ENCODE data around the gene TRPV6.

TRPV6 gene

GRCh38 chr7:142867097-142867378 lies 18.5 kb downstream of the TRPV6 start:
- no peak for DNase-seq

- peak; percentile 56 for DNase-seq
Measured at GRCh38 chr7:142866361-142867096, 19.0 kb downstream of the TRPV6 start.

- DNase-seq: no peak
Measured at GRCh38 chr7:142865766-142866165, 19.8 kb downstream of the TRPV6 start.

- no peak for DNase-seq
Measured at GRCh38 chr7:142864980-142865747, 20.4 kb downstream of the TRPV6 start.

GRCh38 chr7:142863891-142864685 lies 21.5 kb downstream of the TRPV6 start:
- DNase-seq: no peak

GRCh38 chr7:142862786-142863400 lies 22.7 kb downstream of the TRPV6 start:
- DNase-seq: no peak

- DNase-seq: no peak
Measured at GRCh38 chr7:142862351-142862750, 23.2 kb downstream of the TRPV6 start.

- DNase-seq: no peak
Measured at GRCh38 chr7:142860968-142861367, 24.6 kb downstream of the TRPV6 start.

GRCh38 chr7:142859829-142860228 lies 25.7 kb downstream of the TRPV6 start:
- no peak for DNase-seq

GRCh38 chr7:142859411-142859810 lies 26.1 kb downstream of the TRPV6 start:
- DNase-seq: no peak

GRCh38 chr7:142857625-142858024 lies 27.9 kb downstream of the TRPV6 start:
- no peak for DNase-seq

GRCh38 chr7:142856565-142857245 lies 28.8 kb downstream of the TRPV6 start:
- no peak for DNase-seq

- peak; percentile 70 for DNase-seq
Measured at GRCh38 chr7:142855756-142856564, 29.6 kb downstream of the TRPV6 start.

- no peak for DNase-seq
Measured at GRCh38 chr7:142855114-142855743, 30.3 kb downstream of the TRPV6 start.

GRCh38 chr7:142854372-142855113 lies 31.0 kb downstream of the TRPV6 start, which contains the start of gene EPHB6:
Gene EPHB6, plus strand, starts transcription at chr7:142855076. Its CDS starts 8,152 bp downstream, at chr7:142863228.
- DNase-seq: peak; percentile 65

- peak; percentile 85 for DNase-seq
Measured at GRCh38 chr7:142853739-142854371, 31.7 kb downstream of the TRPV6 start.

- DNase-seq: no peak
Measured at GRCh38 chr7:142851919-142852318, 33.6 kb downstream of the TRPV6 start.

- DNase-seq: no peak
Measured at GRCh38 chr7:142851269-142851668, 34.3 kb downstream of the TRPV6 start.

- no peak for DNase-seq
Measured at GRCh38 chr7:142847353-142847752, 38.2 kb downstream of the TRPV6 start.

GRCh38 chr7:142842251-142842766 lies 43.2 kb downstream of the TRPV6 start:
- DNase-seq: no peak

Measured in NCI-H1105 treated with DMSO at 0.1 percent for 48 hours (cell line).